Measurements from ENCODE around the gene CDH23. TPM values are rescaled to one million over a fixed set of nuclear protein-coding genes. Genes with fewer than 3 reads are reported as not detected.

The CDH23 gene
- total and polyA plus RNA-seq, 2 donors (not counting 1 experiment from before 2014, with no cell fraction given) = 0.37 to 0.89 TPM

GRCh38 chr10:71743089-71743838 lies 346.5 kb downstream of the CDH23 start:
- H3K4me2 ChIP-seq (replicated peaks; ENCODE audit: low read depth, low read length, poor library complexity, severe bottlenecking) = no peak overlapping the region
- Mint-ChIP-seq H3K4me1 (peaks cover 70% of the 10 kb centered on the region), H3K27ac (no peak overlapping the region), H3K27me3 (no peaks in the 10 kb centered on the region), H3K9me3 (ENCODE audit: insufficient read depth) (no peaks in the 10 kb centered on the region), H3K4me3 (no peak overlapping the region)
- no peaks in the 10 kb centered on the region for H4K20me1 ChIP-seq (ENCODE audit: control insufficient read depth, insufficient read depth, low read length, poor library complexity, severe bottlenecking)
- H3K27me3 ChIP-seq (replicated peaks in 1 of 4; ENCODE audit: control extremely low read depth in 1 of 4, control insufficient read depth in 3 of 4, insufficient read depth in 4 of 4, low read length in 3 of 4) = no peaks in the 10 kb centered on the region
- no peaks in the 10 kb centered on the region for H3K36me3 ChIP-seq (replicated peaks in 1 of 2; ENCODE audit: control extremely low read depth in 1 of 2, control insufficient read depth in 1 of 2, extremely low read depth in 1 of 2, insufficient read depth in 2 of 2, low read length in 1 of 2)
- DNase-seq = no peak
- CTCF ChIA-PET = interaction anchor here (0.9 to 2.0 kb wide), 6 partner anchors 10 to 29 kb away, joined by 3 to 4 read pairs (median 4); no protein-coding TSS in a partner anchor
- peaks cover 0 to 10% (median 0%) of the 10 kb centered on the region in 3 donors for H3K9me3 ChIP-seq (ENCODE audit: control extremely low read depth in 1 of 3, control insufficient read depth in 2 of 3, insufficient read depth in 1 of 3, low read length in 2 of 3)
- 100% methylated on average over 1 of the region's 4 CpGs for WGBS (ENCODE audit: insufficient coverage)
- no peak overlapping the region for H2AFZ ChIP-seq (ENCODE audit: insufficient read depth, low read depth, low read length, poor library complexity, severe bottlenecking)
- H3K9ac ChIP-seq (ENCODE audit: low read length) = no peak overlapping the region
- POLR2A ChIA-PET = interaction anchor here (1.1 kb wide), 1 partner anchor 12 kb away, joined by 3 read pairs; no protein-coding TSS in a partner anchor
- no peak for ATAC-seq (ENCODE audit: low read depth)
- no peak overlapping the region for H3K27ac ChIP-seq (ENCODE audit: low read length in 2 of 2)
- H3K4me3 ChIP-seq (ENCODE audit: control extremely low read depth in 1 of 5, extremely low read depth in 1 of 5, insufficient read depth in 1 of 5, low read depth in 2 of 5, low read length in 4 of 5) = no peak overlapping the region
- peaks cover 36 to 75% of the 10 kb centered on the region in 2 donors for H3K4me1 ChIP-seq (ENCODE audit: control insufficient read depth in 2 of 2, insufficient read depth in 2 of 2, low read length in 2 of 2)
- TF ChIP-seq EZH2 (IDR thresholded peaks at IDR 0.05; ENCODE audit: borderline replicate concordance, insufficient read depth, low read depth, low read length, poor library complexity, severe bottlenecking) = no peak
- TF ChIP-seq CTCF (IDR thresholded peaks at IDR 0.05) = no peak
- H3K79me2 ChIP-seq (ENCODE audit: control insufficient read depth, insufficient read depth, low read length) = no peaks in the 10 kb centered on the region
- intact Hi-C loops (cut with micrococcal nuclease) = no loop called here

GRCh38 chr10:71743866-71744265 lies 347.1 kb downstream of the CDH23 start:
- Histone ChIP-seq H3K4me3 (ENCODE audit: control extremely low read depth in 1 of 5, extremely low read depth in 1 of 5, insufficient read depth in 1 of 5, low read depth in 2 of 5, low read length in 4 of 5) (no peak overlapping the region), H3K9ac (ENCODE audit: low read length) (no peak overlapping the region), H3K9me3 (ENCODE audit: control extremely low read depth in 1 of 3, control insufficient read depth in 2 of 3, insufficient read depth in 1 of 3, low read length in 2 of 3) (peaks cover 0 to 10% (median 0%) of the 10 kb centered on the region in 3 donors), H2AFZ (ENCODE audit: insufficient read depth, low read depth, low read length, poor library complexity, severe bottlenecking) (no peak overlapping the region), H3K4me1 (ENCODE audit: control insufficient read depth in 2 of 2, insufficient read depth in 2 of 2, low read length in 2 of 2) (peaks cover 42 to 81% of the 10 kb centered on the region in 2 donors), H3K27me3 (replicated peaks in 1 of 4; ENCODE audit: control extremely low read depth in 1 of 4, control insufficient read depth in 3 of 4, insufficient read depth in 4 of 4, low read length in 3 of 4) (no peaks in the 10 kb centered on the region), H3K27ac (ENCODE audit: low read length in 2 of 2) (no peak overlapping the region), H4K20me1 (ENCODE audit: control insufficient read depth, insufficient read depth, low read length, poor library complexity, severe bottlenecking) (no peaks in the 10 kb centered on the region), H3K36me3 (replicated peaks in 1 of 2; ENCODE audit: control extremely low read depth in 1 of 2, control insufficient read depth in 1 of 2, extremely low read depth in 1 of 2, insufficient read depth in 2 of 2, low read length in 1 of 2) (no peaks in the 10 kb centered on the region), H3K79me2 (ENCODE audit: control insufficient read depth, insufficient read depth, low read length) (no peaks in the 10 kb centered on the region), H3K4me2 (replicated peaks; ENCODE audit: low read depth, low read length, poor library complexity, severe bottlenecking) (no peak overlapping the region)
- ATAC-seq (ENCODE audit: low read depth) (no peak), DNase-seq (no peak)
- Mint-ChIP-seq H3K9me3 (ENCODE audit: insufficient read depth) (no peaks in the 10 kb centered on the region), H3K4me1 (peaks cover 76% of the 10 kb centered on the region), H3K4me3 (no peak overlapping the region), H3K27ac (no peak overlapping the region), H3K27me3 (no peaks in the 10 kb centered on the region)
- no peak for TF ChIP-seq CTCF (IDR thresholded peaks at IDR 0.05)
- TF ChIP-seq EZH2 (IDR thresholded peaks at IDR 0.05; ENCODE audit: borderline replicate concordance, insufficient read depth, low read depth, low read length, poor library complexity, severe bottlenecking) = no peak
- intact Hi-C loops (cut with micrococcal nuclease) = no loop called here
- ChIA-PET POLR2A (interaction anchor here (1.1 kb wide), 1 partner anchor 13 kb away, joined by 3 read pairs; no protein-coding TSS in a partner anchor), CTCF (interaction anchor here (1.4 to 1.7 kb wide), 2 partner anchors 11 to 13 kb away, joined by 4 read pairs; no protein-coding TSS in a partner anchor)
- WGBS (ENCODE audit: insufficient coverage) = no CpG with 5 or more reads among the region's 1 CpG
